GM23338 (cell line): ENCODE results near the gene MGLL. TPM values are rescaled to one million over a fixed set of nuclear protein-coding genes. Genes with fewer than 3 reads are reported as not detected.

Experiments
- ATAC-seq: fragments of 200-7000 bp; cut with Tn5 transposase; 3 replicates; pipeline ENCODE4 v1.9.1; 2020
- DNase-seq: peaks from one replicate; pipeline ENCODE4 v3.0.0-alpha.2; 2015; ENCODE audit warnings: low spot score
- H2AFZ ChIP-seq: fragments of 200-600 bp; sonication (generic); 2 replicates; pipeline ENCODE4 v1.8.0; 2016; ENCODE audit warnings: antibody characterized with exemption, mild to moderate bottlenecking, moderate library complexity
- H3F3A ChIP-seq: fragments of 200-600 bp; sonication (generic); replicated peaks from 2 replicates; pipeline ENCODE4 v1.8.0; 2017; ENCODE audit warnings: antibody characterized with exemption, mixed run types, low read depth
- H3K27ac ChIP-seq: fragments of 200-600 bp; sonication (generic); 2 replicates; pipeline ENCODE4 v1.6.1; 2016; ENCODE audit warnings: low read depth
- H3K27me3 ChIP-seq: fragments of 200-600 bp; sonication (generic); 2 replicates; pipeline ENCODE4 v1.8.0; 2016; ENCODE audit warnings: mild to moderate bottlenecking, mixed run types, moderate library complexity; ENCODE audit not compliant: insufficient read depth
- H3K36me3 ChIP-seq: fragments of 200-600 bp; sonication (generic); 2 replicates; pipeline ENCODE4 v1.8.0; 2016; ENCODE audit warnings: mild to moderate bottlenecking; ENCODE audit not compliant: insufficient read depth
- H3K4me1 ChIP-seq: fragments of 200-600 bp; sonication (generic); 2 replicates; pipeline ENCODE4 v1.8.0; 2016; ENCODE audit warnings: mild to moderate bottlenecking, moderate library complexity; ENCODE audit not compliant: insufficient read depth
- H3K4me2 ChIP-seq: fragments of 200-600 bp; sonication (generic); 2 replicates; pipeline ENCODE4 v1.7.1; 2017; ENCODE audit warnings: mixed run types
- H3K4me3 ChIP-seq: fragments of 200-600 bp; sonication (generic); 2 replicates; pipeline ENCODE4 v1.6.1; 2016; ENCODE audit warnings: mixed run types
- H3K79me2 ChIP-seq: fragments of 200-600 bp; sonication (generic); replicated peaks from 2 replicates; pipeline ENCODE4 v1.8.0; 2017; ENCODE audit warnings: mild to moderate bottlenecking; ENCODE audit not compliant: insufficient read depth
- H3K9me2 ChIP-seq: fragments of 200-600 bp; sonication (generic); 2 replicates; pipeline ENCODE4 v1.8.0; 2017; ENCODE audit not compliant: insufficient read depth
- H4K20me1 ChIP-seq: fragments of 200-600 bp; sonication (generic); replicated peaks from 2 replicates; pipeline ENCODE4 v1.8.0; 2017; ENCODE audit warnings: mild to moderate bottlenecking; ENCODE audit not compliant: insufficient read depth
- H3K27ac Mint-ChIP-seq: 2 replicates; pipeline ENCODE4 v1.8.0; 2020; ENCODE audit warnings: inconsistent platforms, mild to moderate bottlenecking, moderate library complexity, mixed read lengths
- H3K27me3 Mint-ChIP-seq: 3 replicates; pipeline ENCODE4 v1.8.0; 2022; ENCODE audit warnings: low read depth, mild to moderate bottlenecking, moderate library complexity, mixed read lengths, inconsistent platforms; ENCODE audit not compliant: insufficient read depth, poor library complexity
- H3K36me3 Mint-ChIP-seq: 3 replicates; pipeline ENCODE4 v1.8.0; 2021; ENCODE audit warnings: low read depth, mild to moderate bottlenecking, inconsistent platforms, moderate library complexity, mixed read lengths
- H3K4me1 Mint-ChIP-seq: 3 replicates; pipeline ENCODE4 v1.8.0; 2020; ENCODE audit warnings: mild to moderate bottlenecking, inconsistent platforms, mixed read lengths
- H3K4me3 Mint-ChIP-seq: 3 replicates; pipeline ENCODE4 v1.8.0; 2021; ENCODE audit warnings: moderate library complexity, mild to moderate bottlenecking, inconsistent platforms, mixed read lengths
- H3K9me3 Mint-ChIP-seq: 3 replicates; pipeline ENCODE4 v1.8.0; 2020; ENCODE audit warnings: moderate library complexity, mild to moderate bottlenecking, inconsistent platforms, mixed read lengths
- CREB1 ChIP-seq: fragments of 250-450 bp; sonication (Bioruptor Pico); IDR thresholded peaks from 2 replicates; pipeline ENCODE4 v1.5.0; 2020; ENCODE audit warnings: low read depth, mild to moderate bottlenecking, moderate library complexity
- CTCF ChIP-seq, 2 experiments: fragments of 200-600 bp in 1 of 2; sonication (generic) in 1 of 2; conservative IDR thresholded peaks; 2 replicates each; pipeline versions ENCODE4 v1.5.1 to v1.6.1; 2016 to 2017; ENCODE audit warnings: antibody characterized with exemption in 2 of 2, low read depth in 2 of 2, mild to moderate bottlenecking in 2 of 2, moderate library complexity in 1 of 2
- ETS1 ChIP-seq: IDR thresholded peaks from 2 replicates; pipeline ENCODE4 v1.6.1; 2016; ENCODE audit warnings: antibody characterized with exemption
- EZH2 ChIP-seq: fragments of 200-600 bp; sonication (generic); IDR thresholded peaks from one replicate; pipeline ENCODE4 v1.8.0; 2017; ENCODE audit warnings: antibody characterized with exemption, mild to moderate bottlenecking, low read depth; ENCODE audit not compliant: unreplicated experiment
- EZH2phosphoT487 ChIP-seq: fragments of 200-600 bp; sonication (generic); IDR thresholded peaks from one replicate; pipeline ENCODE4 v1.8.1; 2018; ENCODE audit warnings: antibody characterized with exemption; ENCODE audit not compliant: unreplicated experiment
- JUNB ChIP-seq: IDR thresholded peaks from one replicate; pipeline ENCODE4 v1.6.1; 2016; ENCODE audit warnings: antibody characterized with exemption; ENCODE audit not compliant: unreplicated experiment
- NANOG ChIP-seq: IDR thresholded peaks from 2 replicates; pipeline ENCODE4 v1.6.1; 2016; ENCODE audit warnings: antibody characterized with exemption, borderline replicate concordance
- POLR2AphosphoS5 ChIP-seq: IDR thresholded peaks from 2 replicates; pipeline ENCODE4 v1.6.1; 2016; ENCODE audit warnings: antibody characterized with exemption, low read depth
- REST ChIP-seq: IDR thresholded peaks from one replicate; pipeline ENCODE4 v1.6.1; 2018; ENCODE audit warnings: antibody characterized with exemption; ENCODE audit not compliant: unreplicated experiment
- STAT1 ChIP-seq: IDR thresholded peaks from one replicate; pipeline ENCODE4 v1.6.1; 2016; ENCODE audit warnings: antibody characterized with exemption; ENCODE audit not compliant: unreplicated experiment
- ZNF114 ChIP-seq: fragments of 250-450 bp; sonication (Bioruptor Pico); IDR thresholded peaks from 2 replicates; pipeline ENCODE4 v1.5.0; 2020; ENCODE audit warnings: mild to moderate bottlenecking, moderate library complexity
- ZNF331 ChIP-seq: fragments of 250-450 bp; sonication (Bioruptor Pico); IDR thresholded peaks from 2 replicates; pipeline ENCODE4 v1.5.0; 2020; ENCODE audit warnings: low read depth, mild to moderate bottlenecking, moderate library complexity
- ZNF462 ChIP-seq: fragments of 250-450 bp; sonication (Bioruptor Pico); IDR thresholded peaks from 2 replicates; pipeline ENCODE4 v1.5.0; 2020; ENCODE audit warnings: mild to moderate bottlenecking, moderate library complexity
- polyA plus RNA-seq: library from polyadenylated mRNA; unstranded; fragments of >200 nt; fragmentation: Nextera tagmentation; extraction: Ambion mirVana; gene quantifications from 2 replicates; pipeline ENCODE4 v1.2.1, GENCODE V29; 2016
- total RNA-seq: library from RNA; depleted of rRNA; stranded (reverse); fragments of >200 nt; shearing (Covaris generic); gene quantifications from 2 replicates; pipeline ENCODE4 v1.2.3, GENCODE V29; 2014

Gene MGLL
- total and polyA plus RNA-seq, 2 experiments from 2014 or later = 0.71 to 0.83 TPM

- ATAC-seq = no peak
- H3K9me3 Mint-ChIP-seq = no peaks in the 10 kb centered on the region; the same call in 1 of the 3 replicates
Measured at GRCh38 chr3:127812151-127812550, 10.2 kb downstream of the MGLL start.

More at GRCh38 chr3:127812151-127812550, 10.2 kb downstream of the MGLL start:
- H3F3A ChIP-seq = no peaks in the 10 kb centered on the region
- H3K27ac Mint-ChIP-seq = no peak overlapping the region
- H3K4me1 Mint-ChIP-seq = no peaks in the 10 kb centered on the region
- no peaks in the 10 kb centered on the region for H4K20me1 ChIP-seq
- no peaks in the 10 kb centered on the region for H3K79me2 ChIP-seq
- no peak overlapping the region for H3K4me2 ChIP-seq
- H3K4me3 Mint-ChIP-seq = no peak overlapping the region
- peaks cover 11% of the 10 kb centered on the region; the same call in 1 of the 2 replicates for H3K9me2 ChIP-seq
- no peak overlapping the region for H3K4me3 ChIP-seq
- H3K27me3 Mint-ChIP-seq = peaks cover 16% of the 10 kb centered on the region
- no peaks in the 10 kb centered on the region for H3K27me3 ChIP-seq
- no peak overlapping the region for H3K27ac ChIP-seq
- DNase-seq = no peak
- H3K36me3 Mint-ChIP-seq = no peaks in the 10 kb centered on the region
- H3K4me1 ChIP-seq = no peaks in the 10 kb centered on the region
- no peak overlapping the region for H2AFZ ChIP-seq
- TF ChIP-seq CREB1 (CRISPR knock-in tag) (no peak), POLR2AphosphoS5 (no peak), ZNF331 (CRISPR knock-in tag) (no peak), REST (no peak), EZH2phosphoT487 (no peak), ETS1 (no peak), CTCF (conservative IDR thresholded peaks at IDR 0.05; ENCODE audit: low read depth in 2 of 2) (no peak), ZNF114 (CRISPR knock-in tag) (no peak), NANOG (no peak), JUNB (no peak), EZH2 (no peak), ZNF462 (no peak), STAT1 (no peak)
- no peaks in the 10 kb centered on the region for H3K36me3 ChIP-seq
